NCI-H69 (cell line): ENCODE data around the gene BRCC3.

Experiments
- DNase-seq: peaks from one replicate; lab custom pipeline; 2025; lab: John Stamatoyannopoulos, UW

BRCC3 gene

GRCh38 chrX:155056877-155057792 is 14.2 kb upstream of the BRCC3 start:
- peak; percentile 67 for DNase-seq

DNA sequence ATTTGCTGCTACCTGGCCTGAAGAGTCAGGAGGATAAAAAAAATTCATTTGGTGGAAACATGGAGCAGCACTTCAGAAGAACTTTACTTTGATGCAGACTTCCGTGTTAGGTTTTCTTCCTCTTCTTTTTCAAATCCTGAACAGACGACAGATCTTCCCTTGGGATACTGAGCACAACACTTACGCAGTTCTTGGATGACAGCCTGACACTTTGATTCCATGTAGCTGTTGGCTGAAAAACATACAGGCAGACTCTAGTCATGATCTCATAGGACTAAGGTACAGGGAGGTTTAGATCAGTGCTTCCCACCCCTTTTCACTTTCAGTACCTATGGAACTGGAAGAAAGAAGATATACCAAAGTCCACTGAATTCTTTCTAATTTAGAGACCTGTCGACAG is 9.5 kb upstream of the BRCC3 start:
- DNase-seq: no peak

DNA sequence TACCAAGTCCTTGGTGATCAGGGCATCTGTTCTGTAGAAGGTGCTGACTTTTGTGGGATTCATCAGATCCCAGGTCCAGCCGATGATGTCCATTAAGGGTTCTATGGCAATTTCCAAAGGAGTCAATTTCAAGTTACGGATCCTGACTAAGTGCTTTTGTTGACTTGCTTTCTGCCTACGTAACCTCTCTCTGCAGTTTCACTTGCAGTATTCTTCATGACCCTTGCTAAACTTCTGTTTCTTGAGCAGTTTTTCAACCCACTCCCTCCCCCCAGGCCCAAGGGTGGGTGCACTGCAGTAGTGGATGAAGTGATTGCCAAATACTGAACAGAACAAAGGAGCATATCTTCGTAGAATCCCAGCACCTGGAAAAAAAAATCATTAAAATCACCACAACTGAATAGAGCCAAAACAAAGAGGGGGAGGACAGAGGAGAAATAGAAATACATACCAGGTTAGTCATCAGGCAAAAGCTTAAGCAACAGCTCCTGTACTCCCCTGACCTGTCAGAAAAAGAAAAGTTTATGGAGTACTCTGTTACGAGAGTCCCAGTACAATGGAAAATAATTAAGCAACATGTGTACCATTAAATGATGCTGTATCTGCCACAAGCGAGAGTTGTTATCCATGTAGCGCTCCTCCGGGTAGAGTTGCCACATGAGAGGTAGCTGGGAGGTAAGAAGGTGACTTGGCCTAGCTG is 6.1 kb upstream of the BRCC3 start:
- no peak for DNase-seq

DNA sequence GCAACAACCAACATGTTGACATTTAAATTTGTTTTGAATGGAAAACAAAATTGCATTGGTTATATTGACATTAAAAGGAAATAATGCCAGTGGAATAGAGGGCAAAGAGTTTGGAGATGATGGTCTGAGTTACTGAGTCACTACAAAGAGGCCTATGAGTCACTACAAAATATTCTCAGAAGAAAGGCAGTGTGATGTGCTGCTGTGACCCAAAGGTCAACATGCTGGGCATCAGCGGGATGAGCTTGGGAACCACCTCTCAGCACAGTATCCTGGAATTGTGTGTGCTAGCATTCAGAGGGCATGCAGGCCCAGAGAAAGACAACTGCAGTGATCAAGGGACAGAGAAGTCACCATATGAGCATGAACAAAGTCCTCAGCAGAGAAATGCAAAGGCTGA is 3.1 kb upstream of the BRCC3 start:
- peak; percentile 6 for DNase-seq

DNA sequence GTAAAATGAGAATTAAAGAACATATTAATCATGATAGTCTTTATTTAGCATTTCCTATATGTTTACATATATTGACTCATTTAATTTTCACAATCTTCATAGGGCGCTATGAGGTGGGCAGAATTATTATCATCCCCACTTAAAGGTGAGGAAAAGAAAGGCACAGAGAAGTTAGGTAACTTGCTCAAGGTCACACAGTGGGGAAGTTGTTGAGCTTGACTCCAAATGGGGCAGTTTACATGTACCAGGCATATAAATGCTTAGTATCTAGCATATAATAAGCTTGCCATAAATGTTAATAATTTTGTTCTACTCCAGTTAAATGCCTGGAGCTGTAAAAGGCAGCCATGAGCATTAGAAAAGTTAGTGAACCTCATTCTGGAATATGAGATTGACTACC is 1.9 kb upstream of the BRCC3 start:
- no peak for DNase-seq

GRCh38 chrX:155070038-155070437 is 1.3 kb upstream of the BRCC3 start:
- peak; percentile 31 for DNase-seq

- DNase-seq: peak; percentile 70
These were observed 689 bp upstream of the BRCC3 start for GRCh38 chrX:155070663-155070974.

DNA sequence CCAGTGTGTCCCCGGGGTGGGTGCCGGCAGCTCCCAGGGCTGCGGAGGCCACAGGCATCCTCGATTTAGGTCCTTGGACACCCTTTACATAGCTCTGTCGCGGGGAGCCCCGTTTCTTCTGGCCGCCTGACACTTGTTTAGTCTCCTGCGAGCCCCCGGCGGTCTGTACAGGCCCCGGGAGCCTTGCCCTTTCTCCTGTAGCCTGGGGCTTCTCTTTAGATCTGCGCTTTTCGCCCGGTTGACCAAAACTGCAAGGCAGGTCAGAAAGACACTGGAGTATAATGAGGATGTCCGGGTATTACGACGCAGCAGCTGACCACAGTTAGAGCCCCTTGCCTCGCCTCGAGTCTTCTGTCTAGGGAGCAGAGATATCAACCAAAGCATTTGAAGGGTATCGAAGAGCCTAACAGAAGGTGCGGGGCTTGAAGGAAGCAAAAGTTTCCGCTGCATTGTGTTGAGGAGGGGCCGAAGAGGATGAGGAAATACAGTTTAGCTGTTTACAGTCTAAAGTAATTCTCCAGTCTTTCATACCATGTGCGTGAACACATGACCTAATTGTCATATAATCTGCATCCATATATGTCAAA is 479 bp downstream of the BRCC3 start:
- DNase-seq: peak; percentile 55

DNA sequence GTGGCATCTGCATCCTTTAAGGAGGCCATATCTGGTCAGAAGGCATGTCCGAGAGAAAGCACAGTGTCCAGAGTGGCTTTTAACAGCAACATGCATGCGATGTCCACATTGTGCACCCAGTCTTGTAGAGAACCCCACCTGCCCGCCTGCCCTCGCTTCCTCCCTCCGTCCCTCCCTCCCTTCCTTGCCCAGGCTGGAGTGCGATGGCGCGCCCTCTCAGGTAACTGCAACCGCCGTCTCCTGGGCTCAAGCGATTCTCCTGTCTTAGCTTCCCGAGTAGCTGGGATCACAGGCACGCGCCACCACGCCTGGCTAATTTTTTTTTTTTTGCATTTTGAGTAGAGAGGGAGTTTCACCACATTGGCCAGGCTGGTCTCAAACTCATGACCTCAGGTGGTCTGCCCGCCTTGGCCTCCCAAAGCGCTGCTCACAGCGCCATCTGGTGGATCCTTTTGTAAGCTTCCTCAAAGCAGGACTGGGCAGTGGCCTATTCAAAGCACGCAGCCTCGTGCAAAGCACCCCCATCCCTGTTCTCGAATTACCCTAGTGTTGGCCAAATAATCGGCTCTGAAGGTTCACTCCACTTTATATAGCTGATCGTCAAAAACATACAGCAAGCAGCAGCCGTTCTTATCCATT is 15.0 kb downstream of the BRCC3 start:
- peak; percentile 34 for DNase-seq

DNA sequence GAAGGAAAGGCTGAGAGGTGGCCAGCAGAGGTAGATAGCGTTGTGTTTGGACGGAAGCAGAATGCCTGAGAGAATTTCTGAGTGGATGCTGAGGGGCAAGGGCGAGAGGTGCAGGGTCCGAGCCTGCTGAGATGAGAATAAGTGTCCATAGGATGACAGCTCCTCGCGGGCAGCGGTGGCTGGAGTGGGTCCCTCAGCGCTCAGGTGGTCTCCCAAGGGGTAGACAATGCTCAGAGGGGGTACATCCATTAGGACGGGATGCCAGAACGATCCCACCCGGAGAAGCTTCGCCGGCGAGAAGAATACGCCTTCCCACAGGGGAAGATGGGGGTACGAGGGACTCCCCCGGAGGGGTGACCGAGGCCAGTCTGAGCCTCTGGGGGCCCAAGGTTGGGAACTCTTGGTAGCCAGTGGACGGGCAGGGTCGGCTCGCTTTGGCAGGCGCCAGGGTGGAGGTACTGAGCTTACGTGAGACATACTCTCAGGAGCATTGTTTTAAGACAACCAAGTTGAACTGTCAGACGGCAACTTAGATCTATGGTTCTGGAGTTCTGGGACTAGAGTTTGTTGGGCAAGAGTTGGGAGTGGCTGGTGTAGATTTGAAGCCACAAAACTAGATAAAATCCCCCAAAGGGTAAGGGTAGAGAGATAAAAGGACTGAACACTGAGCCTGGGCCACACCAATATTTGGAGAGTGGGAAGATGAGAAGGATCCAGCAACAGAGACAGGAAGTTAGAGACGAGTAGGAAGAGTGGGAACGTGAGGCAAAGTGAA is 15.8 kb downstream of the BRCC3 start:
- no peak for DNase-seq

- peak; percentile 51 for DNase-seq
These were observed 23.3 kb downstream of the BRCC3 start for GRCh38 chrX:155094468-155095061.

DNA sequence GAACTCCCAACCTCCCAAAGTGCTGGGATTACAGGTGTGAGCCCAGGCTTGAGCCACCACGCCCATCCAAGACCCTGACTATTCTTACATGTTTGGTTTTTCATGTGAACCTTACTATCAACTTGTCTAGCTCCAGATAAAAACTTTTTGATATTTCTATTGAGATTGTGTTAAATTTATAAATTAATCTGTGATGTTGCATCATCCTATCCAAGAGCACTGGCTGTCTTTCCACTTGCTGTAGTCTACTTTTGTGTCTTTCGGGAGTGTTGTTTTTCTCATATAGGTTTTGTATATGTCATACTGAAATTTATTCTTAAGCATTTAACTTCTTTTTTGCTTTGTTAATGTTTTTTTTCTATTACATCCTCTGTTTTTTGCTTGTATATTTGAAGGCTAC is 34.6 kb downstream of the BRCC3 start:
- no peak for DNase-seq

DNA sequence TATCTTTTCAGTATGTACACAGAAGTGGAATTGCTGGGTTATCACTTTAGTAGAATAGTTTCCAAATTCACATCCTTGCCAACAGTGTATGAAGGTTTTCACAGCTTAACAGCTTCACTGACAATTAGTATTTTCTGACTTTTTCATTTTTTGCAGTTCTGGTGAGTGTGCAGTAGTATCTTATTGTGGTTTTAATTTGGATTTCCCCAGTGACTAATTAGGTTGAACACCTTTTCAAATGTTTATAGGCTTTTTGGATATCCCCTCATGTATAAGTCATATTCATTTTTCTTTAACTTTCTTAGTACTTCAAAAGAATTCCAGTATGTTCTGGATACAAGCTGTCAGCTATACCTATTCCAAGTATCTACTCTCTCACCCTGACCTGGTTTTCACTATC is 37.1 kb downstream of the BRCC3 start:
- no peak for DNase-seq

DNA sequence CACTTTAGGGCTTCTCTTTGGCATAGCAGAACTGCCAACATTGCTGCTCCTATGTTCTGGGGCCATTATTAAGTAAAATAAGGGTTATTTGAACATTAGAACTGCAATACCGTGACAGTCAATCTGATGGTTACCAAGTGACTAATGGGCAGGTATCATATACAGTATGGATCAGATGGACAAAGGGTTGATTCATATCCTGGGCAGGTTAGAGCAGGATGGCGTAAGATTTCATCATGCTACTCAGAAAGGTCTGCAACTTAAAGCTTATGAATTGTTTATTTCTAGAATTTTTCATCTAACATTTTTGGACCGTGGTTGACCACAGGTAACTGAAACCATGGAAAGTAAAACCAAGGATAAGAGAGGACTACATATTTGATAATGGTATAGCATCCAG is 40.9 kb downstream of the BRCC3 start:
- DNase-seq: peak; percentile 3

GRCh38 chrX:155113097-155113496 is 41.8 kb downstream of the BRCC3 start:
- DNase-seq: no peak

- DNase-seq: no peak
These were observed 44.0 kb downstream of the BRCC3 start for GRCh38 chrX:155115174-155115819.

- peak; percentile 59 for DNase-seq
These were observed 56.2 kb downstream of the BRCC3 start for GRCh38 chrX:155127465-155127864.

DNA sequence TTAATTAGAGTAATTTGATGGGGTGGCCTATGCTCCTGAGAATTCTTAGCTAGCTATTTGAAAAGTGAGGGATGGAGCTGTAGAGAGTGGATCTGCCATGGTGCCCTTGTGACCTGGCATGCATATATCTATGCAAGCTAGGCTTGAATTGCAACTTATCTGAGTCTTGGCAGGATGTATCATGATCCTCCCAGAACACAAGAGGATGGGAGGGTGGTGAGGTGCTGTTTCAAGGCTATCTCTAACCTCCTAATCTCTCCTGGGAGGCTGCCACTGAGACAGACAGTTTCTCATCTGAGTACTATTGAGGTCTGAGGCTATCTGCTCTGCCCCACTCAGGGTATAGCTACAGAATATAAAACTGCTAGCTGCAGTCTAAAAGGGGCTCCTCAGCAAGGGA is 56.6 kb downstream of the BRCC3 start:
- DNase-seq: no peak

DNA sequence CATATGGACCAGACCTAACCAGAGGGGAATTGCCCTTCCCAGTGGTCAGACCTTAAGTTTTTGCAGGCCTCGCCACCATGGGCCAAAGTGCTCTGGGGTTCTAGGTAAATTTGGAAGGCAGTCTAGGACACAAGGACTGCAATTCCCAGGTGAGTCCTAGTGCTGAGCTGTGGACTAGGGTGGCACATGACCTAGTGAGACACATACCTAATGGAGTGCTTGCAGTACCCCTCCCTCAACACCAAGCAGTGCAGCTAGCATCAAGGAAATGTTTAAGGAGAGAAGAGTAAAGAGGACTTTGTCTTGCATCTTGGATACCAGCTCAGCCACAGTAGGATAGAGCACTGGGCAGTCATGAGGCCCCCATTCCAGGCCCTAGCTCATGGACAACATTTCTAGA is 60.8 kb downstream of the BRCC3 start:
- DNase-seq: no peak

GRCh38 chrX:155134255-155134654 is 62.9 kb downstream of the BRCC3 start:
- DNase-seq: no peak

DNA sequence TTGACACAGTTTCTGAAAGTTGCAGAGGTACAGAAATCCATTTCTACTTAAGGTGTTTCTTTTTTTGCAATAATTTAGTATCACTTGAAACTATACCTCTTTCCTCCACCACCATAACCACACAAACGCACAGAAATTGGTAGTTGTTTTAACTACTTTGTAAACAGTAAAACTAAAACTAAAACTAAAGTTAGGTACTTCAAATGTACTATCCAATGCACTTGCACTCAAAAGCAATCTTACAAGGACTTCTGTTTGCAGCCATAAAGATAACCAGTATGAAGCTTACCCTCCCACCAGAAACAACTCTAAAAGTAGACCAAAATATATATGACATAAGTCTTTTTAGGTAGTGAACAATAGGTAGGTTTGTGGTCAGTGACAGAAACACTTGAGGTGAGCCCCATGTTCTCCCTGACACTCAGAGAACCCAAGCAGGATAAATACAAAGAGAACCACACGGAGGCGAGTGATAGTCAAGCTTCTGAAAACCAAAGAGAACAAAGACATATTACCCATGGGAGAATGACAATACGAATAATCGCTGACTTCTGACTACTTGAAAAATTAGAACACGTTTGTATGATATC is 72.7 kb downstream of the BRCC3 start:
- no peak for DNase-seq
